GM19328 (cell line): Measurements from ENCODE around the gene DOP1B.

ENCODE experiments used
- ATAC-seq: cut with Tn5 transposase; IDR thresholded peaks from one replicate; pipeline ENCODE4 v1.9.1; 2021; ENCODE audit warnings: mild to moderate bottlenecking, moderate library complexity; ENCODE audit not compliant: unreplicated experiment

Gene DOP1B

DNA sequence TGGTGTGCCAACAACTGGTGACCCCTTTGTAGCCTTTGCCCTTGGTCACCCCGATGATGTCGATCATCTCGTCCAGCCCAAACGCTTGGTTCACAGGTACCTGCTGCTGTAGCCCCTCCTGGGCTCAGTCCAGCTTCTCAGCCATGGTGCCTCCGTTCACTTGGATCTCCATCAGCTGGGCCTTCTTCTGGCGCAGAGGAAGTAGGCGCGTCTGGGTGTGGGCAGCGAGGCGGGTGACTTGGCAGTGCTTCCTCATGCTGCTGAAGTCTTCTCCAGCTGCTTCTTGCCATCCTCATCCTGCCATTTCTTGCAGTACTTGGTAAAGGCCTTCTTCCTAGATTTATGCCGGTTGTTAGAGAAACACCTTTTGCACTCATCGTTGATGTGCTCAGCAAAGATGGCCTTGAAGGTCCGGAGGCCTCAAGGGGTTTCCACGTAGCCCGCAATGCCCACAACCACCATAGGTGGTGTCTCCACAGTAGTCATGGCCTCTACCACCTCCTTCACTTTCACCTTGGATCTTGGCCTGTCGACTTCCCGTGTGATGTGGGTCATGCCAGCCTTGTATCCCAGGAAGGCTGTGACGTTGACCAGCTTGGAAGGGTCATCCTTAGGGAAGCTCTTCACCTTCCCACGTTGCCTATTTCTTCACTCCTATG is 13.0 kb downstream of the DOP1B start:
- ATAC-seq: no peak

DNA sequence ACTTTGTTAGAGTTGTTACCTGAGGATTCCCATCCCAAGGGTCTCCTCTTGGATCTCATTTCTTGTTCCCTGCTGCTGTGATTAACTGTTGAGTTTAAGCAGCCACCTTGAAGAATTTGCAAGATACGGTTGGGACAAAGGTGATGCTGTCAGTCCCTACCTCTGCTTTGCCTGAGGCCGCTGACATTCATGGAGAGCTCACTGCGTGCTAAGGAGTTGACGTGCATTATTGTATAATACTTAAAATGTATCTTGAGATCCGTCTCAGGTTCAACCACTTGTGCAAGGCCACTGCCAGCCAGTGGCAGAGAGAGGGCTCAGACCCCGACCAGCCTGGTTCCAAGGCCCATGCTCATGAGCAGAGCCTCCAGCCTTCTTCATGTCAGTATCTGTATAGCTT is 14.2 kb downstream of the DOP1B start:
- no peak for ATAC-seq

DNA sequence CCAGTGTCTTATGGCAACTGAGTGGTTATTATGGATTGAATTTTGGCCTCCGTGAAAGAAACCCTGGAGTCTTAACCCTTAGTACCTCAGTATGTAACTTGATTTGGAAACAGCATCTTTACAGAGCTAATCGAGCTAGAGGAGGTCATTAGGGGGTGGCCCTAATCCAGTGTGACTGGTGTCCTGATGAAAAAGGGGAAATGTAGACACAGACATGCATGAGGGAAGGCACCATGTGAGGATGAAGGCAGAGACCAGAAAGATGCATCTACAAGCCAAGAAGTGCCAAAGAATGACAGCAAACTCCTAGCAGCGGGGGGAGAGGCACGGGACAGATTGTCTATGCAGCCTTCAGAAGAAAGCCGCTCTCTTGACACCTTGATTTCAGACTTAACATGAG is 14.7 kb downstream of the DOP1B start:
- no peak for ATAC-seq

DNA sequence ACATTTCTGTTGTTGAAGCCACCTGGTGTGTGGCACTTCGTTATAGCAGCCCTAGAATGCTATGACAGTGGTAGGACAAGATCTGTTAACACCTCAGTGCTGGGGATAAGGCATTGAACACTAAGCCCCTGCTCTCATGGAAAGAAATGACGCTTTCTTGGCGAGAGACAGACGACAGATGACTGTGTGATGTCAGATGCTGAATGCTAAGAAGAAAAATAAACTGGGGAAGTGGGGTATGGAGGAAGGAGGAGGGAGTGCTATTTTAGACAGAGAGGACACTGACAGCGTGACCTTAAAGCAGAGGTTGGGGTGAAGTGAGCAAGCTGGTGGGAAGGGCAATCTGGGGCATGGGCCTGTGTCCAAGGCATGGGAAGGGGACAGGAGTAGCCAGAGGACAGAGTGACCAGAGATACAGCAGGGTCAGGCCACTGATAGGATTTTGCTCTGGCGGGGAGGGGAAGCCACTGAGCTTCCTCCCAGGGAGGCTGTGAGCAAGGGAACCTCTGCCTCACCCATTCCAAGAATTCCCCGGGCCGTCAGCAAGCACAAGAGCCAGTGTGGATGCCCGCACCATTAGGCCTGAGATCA is 15.2 kb downstream of the DOP1B start:
- no peak for ATAC-seq

DNA sequence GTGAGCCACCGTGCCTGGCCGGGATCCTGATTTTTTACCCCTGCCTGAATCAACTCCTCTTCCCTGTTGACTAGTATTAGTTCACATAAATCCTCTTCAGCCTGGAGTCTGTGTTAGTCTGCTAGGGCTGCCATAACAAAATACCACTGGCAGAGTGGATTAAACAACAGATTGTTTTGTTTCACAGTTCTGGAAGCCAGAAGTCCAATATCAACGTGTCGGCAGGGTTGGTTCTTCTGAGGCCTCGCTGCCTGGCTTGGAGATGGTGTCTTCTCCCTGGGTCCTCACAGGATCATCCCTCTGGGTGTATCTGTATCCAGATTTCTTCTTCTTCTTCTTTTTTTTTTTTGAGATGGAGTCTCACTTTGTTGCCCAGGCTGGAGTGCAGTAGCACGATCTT is 18.2 kb downstream of the DOP1B start:
- ATAC-seq: no peak

DNA sequence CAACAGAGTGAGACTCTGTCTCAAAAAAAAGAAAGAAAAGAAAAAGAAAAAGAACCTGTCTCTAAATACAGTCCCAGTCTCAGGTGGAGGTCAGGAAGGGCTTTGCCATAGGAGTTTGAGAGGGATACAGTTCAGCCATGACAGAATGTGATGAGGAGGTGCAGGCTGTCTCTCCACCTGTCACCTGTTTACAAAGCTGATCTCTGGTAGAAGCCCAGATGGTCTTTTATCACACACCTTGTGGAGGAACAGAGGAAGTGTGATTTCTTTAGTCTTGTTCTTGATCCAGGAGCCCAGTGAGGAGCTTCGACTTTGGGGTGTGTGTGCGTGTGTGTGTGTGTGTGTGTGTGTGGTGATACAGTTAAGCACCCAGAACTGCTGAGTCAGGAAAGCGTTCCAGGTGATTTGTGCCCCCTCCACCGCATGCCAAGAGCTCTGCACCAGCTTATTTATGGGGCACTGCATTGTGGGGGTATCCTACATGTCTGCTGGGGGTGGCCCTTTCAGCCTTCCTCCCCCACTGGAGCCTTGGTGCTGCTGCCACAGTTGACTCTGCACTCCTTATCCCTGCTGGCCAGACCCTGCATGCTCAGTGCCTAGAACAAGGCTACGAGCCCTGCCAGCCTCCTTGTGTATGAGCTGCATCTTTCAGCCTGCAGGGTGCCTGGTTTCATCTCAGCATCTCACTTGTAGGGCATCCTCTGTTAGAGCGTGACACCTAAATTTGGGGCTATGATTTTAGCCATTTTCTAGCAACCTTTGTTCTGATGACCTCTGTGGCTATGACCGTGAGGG is 19.3 kb downstream of the DOP1B start:
- no peak for ATAC-seq

DNA sequence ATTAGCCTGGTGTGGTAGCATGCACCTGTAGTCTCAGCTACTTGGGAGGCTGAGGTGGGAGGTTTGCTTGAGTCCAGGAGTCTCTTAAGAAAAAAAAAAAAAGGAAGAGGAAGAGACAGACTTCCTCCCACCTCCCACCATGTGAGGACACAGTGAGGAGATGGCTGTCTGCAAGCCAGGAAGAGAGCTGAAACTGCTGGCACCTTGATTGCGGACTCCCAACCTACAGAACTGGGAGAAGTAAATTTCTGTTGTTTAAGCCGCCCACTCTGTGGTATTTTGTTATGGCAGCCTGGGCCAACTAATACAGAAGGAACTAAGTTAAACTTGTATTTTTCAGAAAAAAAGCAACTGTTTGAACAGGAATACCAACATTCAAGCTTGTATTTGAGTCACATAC is 21.7 kb downstream of the DOP1B start:
- ATAC-seq: no peak

DNA sequence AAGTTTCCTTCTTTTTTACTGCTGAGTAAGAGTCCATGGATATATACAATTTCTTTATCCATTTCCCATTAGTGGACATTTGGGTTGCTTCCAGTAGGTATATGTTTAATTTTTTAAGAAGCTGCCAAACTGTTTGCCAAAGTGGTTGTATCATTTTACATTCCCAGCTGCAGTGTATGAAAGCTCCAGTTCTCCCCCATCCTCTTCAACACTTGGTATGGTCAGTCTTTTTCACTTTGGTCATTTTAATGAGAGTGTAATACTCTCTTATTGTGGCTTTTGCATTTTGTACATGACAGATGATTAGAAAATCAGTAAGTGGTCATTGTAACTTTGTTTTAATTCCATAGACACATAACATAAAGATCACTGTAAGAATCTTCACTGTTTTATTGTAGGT is 22.5 kb downstream of the DOP1B start:
- no peak for ATAC-seq

DNA sequence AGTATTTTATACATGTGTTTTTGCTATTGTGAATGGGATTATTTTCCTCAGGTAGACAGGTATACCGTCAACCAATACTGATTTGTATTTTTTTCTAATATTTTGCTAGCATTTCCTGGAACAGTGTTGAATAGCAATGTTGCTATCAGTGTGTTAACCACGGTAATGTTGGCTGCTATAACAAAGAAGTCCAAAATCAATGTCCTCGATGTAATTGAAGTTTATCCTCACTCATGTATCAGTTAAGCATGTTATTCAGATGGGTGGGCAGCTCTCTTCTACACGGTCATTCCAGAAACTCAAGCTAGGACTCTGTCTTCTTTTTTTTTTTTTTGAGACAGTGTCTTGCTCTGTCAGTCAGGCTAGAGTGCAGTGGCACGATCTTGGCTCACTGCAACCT is 24.3 kb downstream of the DOP1B start:
- no peak for ATAC-seq

DNA sequence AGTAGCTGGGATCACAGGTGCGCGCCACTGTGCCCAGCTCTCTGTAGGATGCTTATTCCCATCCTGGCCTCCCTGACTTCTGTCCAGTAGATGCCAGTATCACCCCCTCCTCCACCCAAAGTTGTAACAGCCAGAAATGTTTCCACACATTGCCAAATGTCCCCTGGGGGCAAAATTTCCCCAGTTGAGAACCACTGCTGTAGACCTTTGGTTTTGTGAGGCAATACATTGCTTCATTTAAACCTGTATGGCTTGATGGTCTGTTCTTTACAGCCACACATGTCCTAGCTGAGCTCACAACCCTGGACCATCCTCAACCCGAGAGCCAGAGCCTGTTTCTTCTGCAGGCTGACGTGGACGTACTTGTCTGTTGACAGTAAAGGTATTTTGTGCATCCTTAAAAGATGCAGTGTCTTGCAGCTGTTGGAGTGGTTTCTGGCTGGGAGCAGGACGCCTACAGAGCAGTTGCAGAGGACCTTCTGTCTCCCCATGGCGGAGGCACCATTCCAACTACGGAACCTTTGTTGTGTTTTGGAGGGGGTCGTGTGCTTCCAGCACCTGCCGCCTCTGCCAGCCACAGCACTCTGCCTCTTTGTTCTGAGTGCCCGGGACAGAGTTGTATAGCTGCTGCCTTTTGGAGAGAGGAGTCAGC is 26.6 kb downstream of the DOP1B start:
- ATAC-seq: no peak

DNA sequence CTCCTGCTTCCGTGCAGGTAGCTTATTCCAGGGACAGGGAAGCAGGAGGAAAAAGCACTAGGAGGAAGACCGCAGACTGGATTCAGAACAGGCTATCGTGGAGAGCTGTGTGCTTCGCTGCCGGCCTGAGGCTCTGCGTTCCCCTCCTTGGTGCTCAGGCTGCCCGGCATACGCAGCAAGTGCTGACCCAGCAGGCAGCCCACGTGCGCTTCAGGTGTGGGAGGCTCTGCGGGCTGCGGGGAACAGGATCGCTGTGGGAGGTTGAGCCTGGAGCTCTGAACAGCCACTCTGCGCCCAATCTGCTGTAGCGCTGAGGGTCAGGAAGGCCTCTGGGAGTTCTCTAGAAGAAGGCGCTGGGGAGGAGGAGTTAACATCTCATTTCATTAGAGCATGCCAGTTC is 27.9 kb downstream of the DOP1B start:
- ATAC-seq: no peak

DNA sequence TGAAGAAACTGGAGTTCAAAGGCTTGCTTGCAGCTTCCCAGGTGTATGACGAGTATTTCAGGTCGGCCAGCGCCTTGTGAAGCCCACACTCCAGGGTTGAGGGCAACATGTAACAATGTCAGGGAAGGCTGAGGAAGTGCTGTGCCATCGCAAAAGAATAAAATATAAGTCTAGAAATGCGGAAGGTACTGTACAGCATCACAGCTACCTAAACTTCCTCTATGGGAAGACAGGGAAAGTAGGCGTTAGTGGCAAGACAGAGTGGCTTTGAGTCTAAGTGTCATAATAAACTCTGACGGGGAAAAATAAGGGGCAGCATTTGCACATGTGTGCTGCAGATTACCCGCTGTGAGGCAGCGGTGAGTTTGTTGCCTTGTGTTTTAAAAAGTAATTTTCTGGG is 28.9 kb downstream of the DOP1B start:
- ATAC-seq: no peak

DNA sequence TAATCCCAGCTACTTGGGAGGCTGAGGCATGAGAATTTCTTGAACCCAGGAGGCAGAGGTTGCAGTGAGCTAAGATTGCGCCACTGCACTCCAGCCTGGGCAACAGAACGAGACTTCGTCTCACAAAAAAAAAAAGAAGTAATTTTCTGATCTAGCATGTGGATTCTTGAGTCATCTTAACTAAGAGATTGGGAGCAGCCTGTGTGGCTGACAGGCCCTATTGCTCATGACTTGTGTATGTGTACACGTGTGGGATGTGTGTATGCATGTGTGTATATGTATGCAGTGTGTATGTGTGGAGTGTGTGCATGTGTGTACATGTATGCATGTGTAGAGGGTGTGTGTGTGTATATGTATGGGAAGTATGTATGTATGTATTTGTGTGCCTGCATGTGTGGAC is 29.5 kb downstream of the DOP1B start:
- ATAC-seq: no peak

DNA sequence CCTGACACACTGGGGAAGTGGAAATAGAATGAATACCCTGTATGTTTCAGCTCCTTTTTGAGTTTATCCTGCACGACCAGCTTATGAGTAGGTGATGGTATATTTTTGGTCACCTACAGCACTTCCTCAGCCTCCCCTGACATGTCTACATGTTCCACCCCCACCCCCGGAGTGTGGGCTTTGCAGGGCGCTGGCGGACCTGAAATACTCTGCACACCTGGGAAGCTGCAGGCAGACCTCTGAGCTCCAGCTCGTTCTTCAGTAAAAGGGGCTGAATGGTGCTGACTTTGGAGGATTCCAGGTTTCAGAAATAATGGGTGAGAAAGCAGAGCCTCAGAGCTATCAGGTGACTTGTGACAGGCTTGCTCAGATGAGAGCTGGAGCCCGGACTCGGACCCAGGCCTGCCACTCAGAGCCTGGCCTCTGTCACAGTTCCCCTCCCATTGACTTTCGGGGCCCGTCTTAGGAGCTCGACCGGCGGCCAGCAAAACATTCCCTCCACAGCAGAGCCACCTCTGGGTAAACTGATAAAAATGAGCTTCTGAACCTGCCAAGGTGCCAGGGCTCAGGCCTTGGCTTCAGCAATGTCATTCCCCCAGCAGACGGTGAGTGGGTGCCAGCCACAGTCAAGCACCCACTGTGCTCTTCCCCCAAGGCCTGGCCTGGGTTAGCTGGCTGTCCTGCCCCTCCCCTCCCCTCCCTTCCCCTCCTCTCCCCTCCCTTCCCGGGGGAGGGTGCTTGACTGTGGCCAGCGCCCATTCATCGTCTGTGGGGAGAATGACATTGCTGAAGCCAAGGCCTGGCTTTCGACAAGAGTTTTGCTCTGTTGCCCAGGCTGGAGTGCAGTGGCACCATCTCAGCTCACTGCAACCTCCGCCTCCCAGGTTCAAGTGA is 30.1 kb downstream of the DOP1B start:
- ATAC-seq: no peak

DNA sequence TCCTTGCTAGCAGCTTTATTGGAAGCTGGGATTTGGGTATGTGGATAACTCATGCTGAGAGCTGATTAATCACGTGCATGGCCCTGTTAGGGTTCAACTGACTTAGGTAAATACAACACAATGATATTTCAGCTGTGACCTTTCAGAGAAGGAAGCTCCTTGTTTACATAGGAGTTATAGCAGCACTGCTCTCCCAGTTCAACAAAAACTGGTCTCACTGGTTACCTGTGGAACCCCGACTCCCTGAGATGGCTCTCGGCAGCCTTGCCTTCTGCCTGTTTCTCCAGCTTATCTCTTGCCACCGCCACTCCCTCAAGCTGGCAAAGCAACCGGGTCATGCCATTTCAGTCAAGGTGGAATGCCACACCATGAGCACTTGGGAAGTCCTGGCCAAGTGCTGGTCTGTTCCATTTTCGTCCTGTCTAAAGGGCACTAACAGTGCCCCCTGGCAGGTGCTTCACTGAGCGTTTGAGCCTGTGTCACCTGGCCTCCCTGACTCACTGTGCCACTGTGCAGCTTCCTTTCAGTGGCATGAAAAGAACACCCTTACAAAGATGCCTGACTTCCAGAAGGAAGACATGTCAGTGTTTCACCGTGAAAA is 31.6 kb downstream of the DOP1B start:
- no peak for ATAC-seq

DNA sequence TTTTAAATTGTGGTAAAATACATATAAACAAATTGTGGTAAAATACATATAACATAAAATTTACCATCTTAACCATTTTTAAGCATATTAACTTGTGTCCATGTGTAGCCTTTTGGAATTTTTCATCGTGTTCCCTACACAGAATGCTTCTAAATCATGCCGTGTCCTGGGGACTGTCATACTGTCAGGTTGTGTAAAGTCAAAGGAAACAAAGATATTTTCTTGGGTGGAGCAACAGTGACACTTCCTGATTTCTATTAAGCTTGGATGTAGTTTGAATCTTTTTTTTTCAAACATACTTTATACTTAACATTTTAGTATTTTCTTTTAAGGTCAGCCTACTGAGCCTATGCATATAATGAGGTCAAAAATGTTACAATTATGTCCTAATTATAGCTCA is 32.3 kb downstream of the DOP1B start:
- ATAC-seq: no peak

DNA sequence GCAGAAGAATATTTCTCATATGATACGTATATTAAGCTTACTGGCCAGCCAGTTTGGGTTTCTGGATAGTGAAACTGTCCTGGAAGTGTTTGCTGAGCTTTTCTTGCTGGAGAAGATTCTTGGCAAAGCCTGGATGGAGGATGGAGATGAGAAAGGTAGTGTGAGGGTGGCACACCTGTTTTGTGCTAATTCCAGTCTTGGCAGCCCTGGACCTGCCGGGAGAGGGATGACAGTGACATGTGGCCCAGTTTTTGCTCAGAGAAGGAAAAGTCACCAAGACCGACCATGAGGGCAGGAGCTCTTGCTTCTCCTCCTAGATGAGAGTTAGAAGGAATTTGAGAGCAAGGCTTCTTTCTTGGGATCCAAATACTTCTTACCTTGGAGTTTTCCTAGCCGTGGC is 34.1 kb downstream of the DOP1B start:
- no peak for ATAC-seq

DNA sequence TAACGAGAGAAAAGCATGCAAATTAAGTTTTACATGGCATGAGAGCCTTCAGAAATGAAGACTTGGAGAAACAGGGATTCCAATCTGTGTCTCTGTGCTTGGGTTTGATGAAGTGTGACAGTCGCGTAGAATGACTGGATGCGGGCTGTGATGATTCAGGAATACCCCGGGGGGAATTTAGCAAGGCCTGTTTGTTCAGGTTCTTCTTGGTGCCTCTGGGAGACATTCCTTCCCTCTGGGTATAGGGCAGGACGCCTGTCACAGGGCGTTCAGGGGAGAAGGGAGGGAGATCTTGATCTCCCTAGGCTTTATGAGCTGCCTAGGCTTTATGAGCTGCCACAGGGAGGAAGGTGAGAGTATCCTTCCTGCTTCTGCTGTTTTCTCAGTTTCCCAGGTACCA is 36.6 kb downstream of the DOP1B start:
- ATAC-seq: no peak

DNA sequence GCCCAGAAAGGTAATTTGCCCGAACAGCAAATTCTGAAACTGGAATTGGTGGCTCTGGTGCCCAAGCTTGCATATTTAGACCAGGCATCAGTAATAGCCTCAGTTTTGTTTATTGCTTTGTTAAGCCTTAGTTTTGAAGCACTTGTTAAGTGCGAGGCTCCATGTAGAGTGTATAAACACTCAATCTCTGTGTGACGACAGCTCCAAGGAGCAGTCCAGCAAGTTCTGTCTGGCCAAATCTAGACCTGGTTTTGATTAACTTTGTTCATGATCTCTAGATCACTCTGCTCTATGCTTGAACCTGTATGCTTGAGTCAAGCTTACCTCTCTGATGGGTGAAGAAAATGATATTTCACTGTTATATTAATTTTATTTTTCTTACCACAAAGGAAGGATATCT is 37.4 kb downstream of the DOP1B start:
- ATAC-seq: no peak

DNA sequence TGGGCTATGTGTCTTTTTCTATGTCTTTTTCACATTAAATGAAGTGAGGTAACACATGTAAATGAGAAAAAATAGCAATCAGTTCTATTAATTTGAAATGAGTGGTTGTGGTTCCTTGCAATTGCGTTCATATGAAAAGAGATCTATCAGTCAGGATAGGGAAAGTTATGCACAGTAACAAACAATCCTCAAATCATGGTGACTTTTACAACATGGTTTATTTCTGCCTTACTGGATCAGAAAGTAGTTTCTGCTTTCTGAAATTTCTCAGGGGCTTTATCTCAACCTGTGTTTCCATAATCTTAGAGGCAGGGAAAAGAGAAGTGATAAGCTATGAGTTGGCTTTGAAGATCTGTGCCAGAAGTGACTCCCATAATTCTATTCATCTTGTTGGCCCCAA is 39.0 kb downstream of the DOP1B start:
- ATAC-seq: no peak
